ENCODE results near the gene PLOD1.

GRCh38 chr1:11961230-11961629 lies 26.7 kb downstream of the PLOD1 start:
- TF ChIP-seq, protein P1, sequence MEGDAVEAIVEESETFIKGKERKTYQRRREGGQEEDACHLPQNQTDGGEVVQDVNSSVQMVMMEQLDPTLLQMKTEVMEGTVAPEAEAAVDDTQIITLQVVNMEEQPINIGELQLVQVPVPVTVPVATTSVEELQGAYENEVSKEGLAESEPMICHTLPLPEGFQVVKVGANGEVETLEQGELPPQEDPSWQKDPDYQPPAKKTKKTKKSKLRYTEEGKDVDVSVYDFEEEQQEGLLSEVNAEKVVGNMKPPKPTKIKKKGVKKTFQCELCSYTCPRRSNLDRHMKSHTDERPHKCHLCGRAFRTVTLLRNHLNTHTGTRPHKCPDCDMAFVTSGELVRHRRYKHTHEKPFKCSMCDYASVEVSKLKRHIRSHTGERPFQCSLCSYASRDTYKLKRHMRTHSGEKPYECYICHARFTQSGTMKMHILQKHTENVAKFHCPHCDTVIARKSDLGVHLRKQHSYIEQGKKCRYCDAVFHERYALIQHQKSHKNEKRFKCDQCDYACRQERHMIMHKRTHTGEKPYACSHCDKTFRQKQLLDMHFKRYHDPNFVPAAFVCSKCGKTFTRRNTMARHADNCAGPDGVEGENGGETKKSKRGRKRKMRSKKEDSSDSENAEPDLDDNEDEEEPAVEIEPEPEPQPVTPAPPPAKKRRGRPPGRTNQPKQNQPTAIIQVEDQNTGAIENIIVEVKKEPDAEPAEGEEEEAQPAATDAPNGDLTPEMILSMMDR (IDR thresholded peaks at IDR 0.05) = no peak
- no peak for TF ChIP-seq POLR2A (IDR thresholded peaks at IDR 0.05)
